PFSK-1 (cell line): Measurements from ENCODE around the gene MATN3.

Experiments
- FOXP2 ChIP-seq: optimal IDR thresholded peaks from 2 replicates; pipeline ENCODE3; 2011; ENCODE audit warnings: borderline replicate concordance, control low read depth, inconsistent platforms; ENCODE audit not compliant: insufficient read depth; ENCODE audit errors: extremely low read length, extremely low read depth
- POLR2AphosphoS5 ChIP-seq: IDR thresholded peaks from 2 replicates; pipeline ENCODE4 v1.6.1; 2012; ENCODE audit warnings: low read depth, mild to moderate bottlenecking, control low read depth, low read length, moderate library complexity
- SIN3A ChIP-seq: IDR thresholded peaks from 2 replicates; pipeline ENCODE4 v1.6.1; 2012; ENCODE audit warnings: mild to moderate bottlenecking, low read length, moderate library complexity, borderline replicate concordance; ENCODE audit not compliant: insufficient read depth
- TAF1 ChIP-seq: IDR thresholded peaks from 2 replicates; pipeline ENCODE4 v1.6.1; 2012; ENCODE audit warnings: low read length, control low read depth, borderline replicate concordance; ENCODE audit not compliant: insufficient read depth
- TF ChIP-seq, protein P1 (sequence below), 2 experiments: IDR thresholded peaks; 2 replicates each; pipeline versions ENCODE4 v1.6.1 to v1.8.0; 2011 to 2012; ENCODE audit warnings: low read depth in 2 of 2, low read length in 2 of 2, control low read depth in 1 of 2, inconsistent platforms in 1 of 2, mild to moderate bottlenecking in 1 of 2, moderate library complexity in 1 of 2; ENCODE audit not compliant: insufficient read depth in 1 of 2

DNA sequence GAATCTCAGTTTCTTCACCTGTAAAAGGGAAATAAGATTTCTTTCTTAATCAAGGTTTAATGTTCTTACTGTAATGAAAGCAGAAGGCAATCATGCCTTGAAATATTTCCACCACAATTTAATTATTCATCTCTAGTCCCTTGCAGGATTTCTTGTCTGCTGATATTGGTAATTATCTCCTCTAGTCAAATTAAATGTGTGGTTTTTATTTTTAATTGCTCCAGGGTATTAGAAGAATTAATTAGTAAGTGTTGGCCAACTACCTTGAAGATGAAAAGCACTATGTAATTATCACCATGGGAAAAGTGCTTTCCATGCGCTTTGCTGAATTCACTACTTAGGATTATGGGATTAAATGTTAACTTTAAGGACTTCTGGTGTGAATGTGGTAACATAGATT, 47.6 kb upstream of the MATN3 start:
- TF ChIP-seq, protein P1, sequence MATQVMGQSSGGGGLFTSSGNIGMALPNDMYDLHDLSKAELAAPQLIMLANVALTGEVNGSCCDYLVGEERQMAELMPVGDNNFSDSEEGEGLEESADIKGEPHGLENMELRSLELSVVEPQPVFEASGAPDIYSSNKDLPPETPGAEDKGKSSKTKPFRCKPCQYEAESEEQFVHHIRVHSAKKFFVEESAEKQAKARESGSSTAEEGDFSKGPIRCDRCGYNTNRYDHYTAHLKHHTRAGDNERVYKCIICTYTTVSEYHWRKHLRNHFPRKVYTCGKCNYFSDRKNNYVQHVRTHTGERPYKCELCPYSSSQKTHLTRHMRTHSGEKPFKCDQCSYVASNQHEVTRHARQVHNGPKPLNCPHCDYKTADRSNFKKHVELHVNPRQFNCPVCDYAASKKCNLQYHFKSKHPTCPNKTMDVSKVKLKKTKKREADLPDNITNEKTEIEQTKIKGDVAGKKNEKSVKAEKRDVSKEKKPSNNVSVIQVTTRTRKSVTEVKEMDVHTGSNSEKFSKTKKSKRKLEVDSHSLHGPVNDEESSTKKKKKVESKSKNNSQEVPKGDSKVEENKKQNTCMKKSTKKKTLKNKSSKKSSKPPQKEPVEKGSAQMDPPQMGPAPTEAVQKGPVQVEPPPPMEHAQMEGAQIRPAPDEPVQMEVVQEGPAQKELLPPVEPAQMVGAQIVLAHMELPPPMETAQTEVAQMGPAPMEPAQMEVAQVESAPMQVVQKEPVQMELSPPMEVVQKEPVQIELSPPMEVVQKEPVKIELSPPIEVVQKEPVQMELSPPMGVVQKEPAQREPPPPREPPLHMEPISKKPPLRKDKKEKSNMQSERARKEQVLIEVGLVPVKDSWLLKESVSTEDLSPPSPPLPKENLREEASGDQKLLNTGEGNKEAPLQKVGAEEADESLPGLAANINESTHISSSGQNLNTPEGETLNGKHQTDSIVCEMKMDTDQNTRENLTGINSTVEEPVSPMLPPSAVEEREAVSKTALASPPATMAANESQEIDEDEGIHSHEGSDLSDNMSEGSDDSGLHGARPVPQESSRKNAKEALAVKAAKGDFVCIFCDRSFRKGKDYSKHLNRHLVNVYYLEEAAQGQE (IDR thresholded peaks at IDR 0.05; ENCODE audit: insufficient read depth in 1 of 2, low read depth in 2 of 2, low read length in 2 of 2): no peak
- TF ChIP-seq SIN3A: no peak
- no peak for TF ChIP-seq TAF1
- no peak for TF ChIP-seq POLR2AphosphoS5
- TF ChIP-seq FOXP2: no peak
